Measurements from ENCODE around the gene GSC2. TPM values are rescaled to one million over a fixed set of nuclear protein-coding genes. Genes with fewer than 3 reads are reported as not detected.

GSC2 gene
- total and polyA plus RNA-seq, 9 donors, result not detected

DNA sequence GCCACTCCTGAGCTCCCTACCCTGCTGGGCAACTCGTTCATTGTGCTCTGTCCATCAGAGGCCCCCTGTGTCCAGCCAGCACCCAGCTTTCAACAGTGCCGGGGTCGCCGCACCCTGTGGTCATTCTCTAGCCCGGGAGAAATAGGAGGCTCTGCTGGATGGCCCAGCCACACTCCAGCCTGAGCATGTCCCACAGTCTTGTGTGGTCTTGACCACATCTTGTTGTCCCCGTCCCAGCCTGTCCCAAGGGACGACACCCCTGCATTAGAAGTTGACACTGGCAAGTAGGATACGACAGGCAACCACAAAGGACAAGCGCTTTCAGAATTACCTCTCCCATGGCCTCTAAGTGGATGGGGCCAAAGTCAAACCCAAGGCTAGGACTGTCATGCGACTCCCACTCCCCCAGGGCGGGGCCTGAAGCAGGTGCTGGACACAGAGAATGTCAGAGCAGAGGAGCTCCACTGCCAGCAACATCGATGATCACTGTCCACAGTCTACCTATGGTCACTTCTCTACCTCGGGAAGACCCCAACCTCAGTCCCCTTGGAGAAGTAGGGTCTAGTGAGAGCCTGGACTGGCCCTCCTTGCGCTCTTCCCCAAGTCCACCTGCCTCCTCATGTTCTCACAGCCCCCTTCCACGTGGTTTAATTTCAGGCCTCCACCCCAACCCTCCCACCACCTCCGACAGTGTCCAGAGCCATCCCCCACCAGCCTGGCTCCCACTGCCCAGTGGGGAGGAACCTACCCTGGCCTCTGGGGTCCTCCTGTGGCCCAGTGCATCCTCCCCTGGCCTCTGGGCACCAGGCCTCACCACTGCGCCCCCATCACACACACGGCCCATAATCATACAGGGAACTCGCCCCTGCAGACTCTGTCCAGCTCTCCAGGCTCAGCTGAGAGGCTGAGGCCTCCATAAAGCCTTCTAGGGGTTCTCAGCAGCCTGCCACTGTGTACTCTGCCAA lies 23.5 kb downstream of the GSC2 start:
- TF ChIP-seq CTCF (IDR thresholded peaks at IDR 0.05) (no peak), POLR2A (IDR thresholded peaks at IDR 0.05) (no peak), EP300 (IDR thresholded peaks at IDR 0.05) (no peak)
- no peak overlapping the region for H3K27ac ChIP-seq
- H3K9me3 ChIP-seq, result no peaks in the 10 kb centered on the region
- 83 to 86% (median 85%) methylated on average over 19 of the region's 19 CpGs for WGBS, 3 donors
- H3K36me3 ChIP-seq, result no peaks in the 10 kb centered on the region
- no peak overlapping the region for H3K4me3 ChIP-seq
- H3K4me1 ChIP-seq (ENCODE audit: insufficient read depth), result peaks cover 4% of the 10 kb centered on the region
- intact Hi-C loops (cut with DNase I), result no loop called here
- DNase-seq, result no peak
- no peaks in the 10 kb centered on the region for H3K27me3 ChIP-seq

GRCh38 chr22:19125474-19126308 lies 24.4 kb downstream of the GSC2 start:
- H3K36me3 ChIP-seq, result no peaks in the 10 kb centered on the region
- 78 to 84% (median 82%) methylated on average over 20 to 21 of the region's 21 CpGs for WGBS, 3 donors
- H3K9me3 ChIP-seq, result no peaks in the 10 kb centered on the region
- H3K4me1 ChIP-seq (ENCODE audit: insufficient read depth), result peaks cover 6% of the 10 kb centered on the region
- DNase-seq, result no peak
- no peaks in the 10 kb centered on the region for H3K27me3 ChIP-seq
- TF ChIP-seq CTCF (IDR thresholded peaks at IDR 0.05), result no peak
- no peak for TF ChIP-seq EP300 (IDR thresholded peaks at IDR 0.05)
- TF ChIP-seq POLR2A (IDR thresholded peaks at IDR 0.05), result no peak
- no peak overlapping the region for H3K4me3 ChIP-seq
- H3K27ac ChIP-seq, result no peak overlapping the region
- intact Hi-C loops (cut with DNase I), result no loop called here

DNA sequence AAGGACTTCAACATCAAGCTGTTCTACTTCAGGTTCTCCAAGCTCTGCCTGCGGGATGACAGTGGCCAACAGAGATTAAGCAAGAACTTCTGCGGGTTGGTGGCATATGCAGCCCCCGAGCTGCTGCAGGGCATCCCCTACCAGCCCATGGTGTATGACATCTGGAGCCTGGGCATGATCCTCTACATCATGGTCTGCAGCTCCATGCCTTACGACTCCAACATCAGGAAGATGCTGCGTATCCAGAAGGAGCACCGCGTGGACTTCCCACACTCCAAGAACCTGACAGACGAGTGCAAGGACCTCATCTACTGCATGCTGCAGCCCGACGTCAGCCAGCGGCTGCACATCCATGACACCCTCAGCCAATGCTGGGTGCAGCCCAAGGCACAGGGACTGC lies 25.1 kb downstream of the GSC2 start:
- Histone ChIP-seq H3K27me3 (no peaks in the 10 kb centered on the region), H3K27ac (no peak overlapping the region), H3K9me3 (no peaks in the 10 kb centered on the region), H3K4me3 (no peak overlapping the region), H3K36me3 (no peaks in the 10 kb centered on the region), H3K4me1 (ENCODE audit: insufficient read depth) (peaks cover 11% of the 10 kb centered on the region)
- WGBS, 3 donors, result 91 to 98% (median 92%) methylated on average over 11 of the region's 11 CpGs
- intact Hi-C loops (cut with DNase I), result no loop called here
- DNase-seq, result no peak
- TF ChIP-seq EP300 (IDR thresholded peaks at IDR 0.05) (no peak), CTCF (IDR thresholded peaks at IDR 0.05) (no peak), POLR2A (IDR thresholded peaks at IDR 0.05) (no peak)

GRCh38 chr22:19124377-19124776 lies 25.7 kb downstream of the GSC2 start:
- H3K27me3 ChIP-seq, result no peaks in the 10 kb centered on the region
- H3K4me1 ChIP-seq (ENCODE audit: insufficient read depth), result peaks cover 12% of the 10 kb centered on the region
- H3K9me3 ChIP-seq, result no peaks in the 10 kb centered on the region
- no peak for DNase-seq
- 78 to 91% (median 80%) methylated on average over 4 of the region's 4 CpGs for WGBS, 3 donors
- H3K27ac ChIP-seq, result no peak overlapping the region
- intact Hi-C loops (cut with DNase I), result no loop called here
- no peaks in the 10 kb centered on the region for H3K36me3 ChIP-seq
- no peak for TF ChIP-seq EP300 (IDR thresholded peaks at IDR 0.05)
- H3K4me3 ChIP-seq, result no peak overlapping the region

Data from ovary (tissue), 9 donors.